GM21367 (cell line): Measurements from ENCODE around the gene AP2A1.
"Not testable (repeated sequence)": the region's sequence is repeated elsewhere in the genome, so short reads cannot be mapped to it uniquely, and the experiment has no call there.

Experiments used
- ATAC-seq: cut with Tn5 transposase; IDR thresholded peaks from one replicate; pipeline ENCODE4 v1.9.1; 2021; ENCODE audit not compliant: unreplicated experiment

Gene AP2A1

GRCh38 chr19:49812452-49812996, 45.7 kb downstream of the AP2A1 start:
- ATAC-seq, result no peak

DNA sequence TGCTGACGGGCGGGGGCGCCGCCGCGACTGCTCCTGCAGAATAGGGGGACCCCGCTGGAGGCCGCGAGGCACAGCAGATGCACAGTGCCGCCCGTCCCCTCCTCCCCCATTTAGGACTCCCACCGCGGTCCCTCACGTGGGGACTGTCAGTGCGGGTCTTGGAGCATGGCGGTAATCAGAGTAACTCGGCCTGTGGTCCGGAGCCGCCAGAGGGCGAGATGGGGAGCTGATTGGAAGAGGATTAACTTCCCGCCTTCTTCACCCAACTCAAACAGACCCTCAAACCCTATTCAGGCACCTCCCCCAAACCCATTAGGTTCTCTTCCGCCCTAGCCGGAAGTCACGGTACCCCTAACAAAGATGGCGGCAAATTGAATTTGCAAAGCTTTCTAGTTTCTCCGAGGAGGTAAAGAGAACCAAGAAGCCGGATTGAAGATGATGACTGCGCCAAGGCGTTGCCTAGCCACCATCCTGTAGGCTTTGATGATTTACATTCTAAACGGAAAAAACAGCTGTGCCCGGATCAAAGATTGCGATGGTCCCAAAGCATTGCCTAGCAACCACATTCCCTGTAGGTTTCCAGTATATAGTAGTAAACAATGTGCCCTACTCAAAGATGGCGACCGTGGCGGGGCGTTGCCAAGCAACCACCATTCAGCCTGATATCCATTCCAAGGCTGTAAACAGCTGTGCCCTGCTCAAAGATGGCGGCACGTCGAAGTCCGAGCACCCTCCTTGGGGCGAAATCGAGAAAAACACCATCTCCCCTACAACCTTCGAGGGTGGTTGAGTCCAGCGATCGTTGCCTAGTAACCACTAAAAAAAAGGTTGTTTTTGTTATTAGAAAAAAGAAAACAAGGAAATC, 46.4 kb downstream of the AP2A1 start, which contains the start of gene FUZ:
FUZ (minus strand) TSS at position 296 of the 865 bp plus-strand sequence; CDS start at position 110, 186 bp downstream.
- peak; percentile 33 for ATAC-seq

- ATAC-seq, result no peak
Measured at GRCh38 chr19:49814010-49814409, 47.2 kb downstream of the AP2A1 start.

- ATAC-seq, result no peak
Measured at GRCh38 chr19:49816590-49816989, 49.8 kb downstream of the AP2A1 start.

GRCh38 chr19:49817964-49818648, 51.3 kb downstream of the AP2A1 start, which contains the start of gene MED25:
Gene MED25 (plus strand): TSS chr19:49818289. CDS start chr19:49818342, 53 bp downstream.
- peak; percentile 58 for ATAC-seq

- no peak for ATAC-seq
Measured at GRCh38 chr19:49818649-49819370, 52.0 kb downstream of the AP2A1 start.

- not testable (repeated sequence) for ATAC-seq
Measured at GRCh38 chr19:49819452-49820115, 52.8 kb downstream of the AP2A1 start.

GRCh38 chr19:49820125-49820524, 53.3 kb downstream of the AP2A1 start:
- no peak for ATAC-seq

DNA sequence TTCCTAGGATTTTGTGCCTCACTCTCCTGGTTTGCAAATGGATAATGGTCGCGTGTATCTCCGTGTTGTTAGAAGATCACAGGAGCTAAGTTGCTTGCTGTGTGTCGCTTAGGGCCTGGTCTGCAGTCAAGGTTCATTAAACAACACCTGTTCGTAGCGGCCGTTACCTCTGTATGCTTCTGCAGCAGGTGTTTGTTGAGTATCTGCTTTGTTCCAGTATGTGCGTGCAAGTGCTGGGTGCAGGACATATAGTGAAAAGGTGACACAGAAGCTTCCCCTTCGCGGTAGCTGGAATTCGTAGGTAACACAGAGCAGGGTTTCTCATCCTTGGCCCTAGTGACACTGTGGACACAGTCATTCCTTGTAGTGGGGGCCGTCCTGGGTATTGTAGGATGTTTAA, 56.7 kb downstream of the AP2A1 start:
- ATAC-seq, result no peak

DNA sequence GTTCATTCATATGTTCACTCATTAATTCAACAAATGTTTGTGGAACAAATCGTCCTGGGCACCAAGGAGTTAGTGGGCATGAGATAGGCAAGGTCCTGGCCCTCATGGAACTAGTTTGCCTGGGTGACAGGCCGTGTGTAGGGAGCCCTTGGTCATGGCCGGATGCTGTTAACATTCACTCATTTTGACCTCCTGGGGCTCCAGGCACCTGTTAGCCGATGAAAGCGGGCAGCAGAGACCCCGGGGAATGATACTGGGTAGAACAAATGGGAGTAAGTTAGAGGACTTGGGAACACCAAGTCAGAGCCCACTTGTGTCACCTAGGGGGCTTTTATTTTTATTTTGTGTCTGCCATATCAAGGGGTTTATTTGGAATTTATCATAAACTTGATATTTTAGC, 57.9 kb downstream of the AP2A1 start:
- no peak for ATAC-seq

DNA sequence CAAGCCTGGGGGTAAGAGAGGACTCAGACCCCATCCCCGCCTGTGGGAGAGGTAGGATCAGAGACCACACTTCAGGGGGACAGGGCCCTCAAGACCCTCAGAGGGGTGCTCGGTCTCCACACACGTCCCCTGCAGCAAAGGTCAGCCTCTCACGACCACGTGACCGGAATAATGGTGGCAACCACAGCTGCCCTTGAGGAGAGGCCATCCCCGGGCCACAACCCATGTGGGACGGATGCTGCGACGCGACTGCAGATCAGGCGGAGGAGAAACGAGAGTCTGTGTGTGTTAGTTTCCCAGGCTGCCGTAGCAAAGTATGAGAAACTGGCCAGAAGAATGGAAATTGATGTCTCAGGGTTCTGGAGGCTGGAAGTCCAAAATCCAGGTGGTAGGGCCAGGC, 60.2 kb downstream of the AP2A1 start:
- ATAC-seq, result no peak

DNA sequence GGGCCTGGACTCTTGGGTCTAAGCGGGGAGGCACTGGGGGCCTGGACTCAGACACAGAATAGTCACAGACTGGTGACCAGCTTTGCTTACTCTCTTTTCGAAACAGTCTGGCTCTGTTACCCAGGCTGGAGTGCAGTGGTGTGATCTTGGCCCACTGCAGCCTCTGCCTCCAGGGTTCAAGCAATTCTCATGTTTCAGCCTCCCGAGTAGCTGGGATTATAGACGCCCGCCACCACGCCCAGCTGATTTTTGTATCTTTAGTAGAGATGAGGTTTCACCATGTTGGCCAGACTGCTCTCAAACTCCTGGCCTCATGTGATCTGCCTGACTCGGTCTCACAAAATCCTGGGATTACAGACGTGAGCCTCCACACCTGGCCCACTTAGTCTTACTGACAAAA, 62.4 kb downstream of the AP2A1 start:
- no peak for ATAC-seq

GRCh38 chr19:49829721-49830120, 62.9 kb downstream of the AP2A1 start:
- no peak for ATAC-seq

DNA sequence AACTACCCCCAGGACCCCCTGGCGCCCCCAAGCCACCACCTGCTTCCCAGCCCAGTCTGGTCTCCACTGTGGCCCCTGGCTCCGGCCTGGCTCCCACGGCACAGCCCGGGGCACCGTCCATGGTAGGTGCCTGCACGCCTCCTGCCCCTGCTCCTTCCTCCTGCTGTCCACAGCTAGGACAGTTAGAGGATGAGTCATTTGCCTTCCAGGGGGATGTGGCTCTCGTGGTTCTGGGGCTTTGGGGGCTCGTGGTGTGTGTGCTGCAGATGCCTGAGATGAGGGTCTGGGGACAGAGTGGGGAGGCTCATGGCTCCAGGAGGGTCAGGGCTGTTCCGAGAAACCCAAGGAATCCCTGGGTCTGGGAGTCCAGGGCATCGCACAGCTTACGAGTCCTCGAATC, 64.0 kb downstream of the AP2A1 start:
- no peak for ATAC-seq

GRCh38 chr19:49831592-49831991, 64.8 kb downstream of the AP2A1 start:
- ATAC-seq, result no peak

- no peak for ATAC-seq
Measured at GRCh38 chr19:49832556-49832955, 65.8 kb downstream of the AP2A1 start.

- ATAC-seq, result no peak
Measured at GRCh38 chr19:49833599-49833998, 66.8 kb downstream of the AP2A1 start.

DNA sequence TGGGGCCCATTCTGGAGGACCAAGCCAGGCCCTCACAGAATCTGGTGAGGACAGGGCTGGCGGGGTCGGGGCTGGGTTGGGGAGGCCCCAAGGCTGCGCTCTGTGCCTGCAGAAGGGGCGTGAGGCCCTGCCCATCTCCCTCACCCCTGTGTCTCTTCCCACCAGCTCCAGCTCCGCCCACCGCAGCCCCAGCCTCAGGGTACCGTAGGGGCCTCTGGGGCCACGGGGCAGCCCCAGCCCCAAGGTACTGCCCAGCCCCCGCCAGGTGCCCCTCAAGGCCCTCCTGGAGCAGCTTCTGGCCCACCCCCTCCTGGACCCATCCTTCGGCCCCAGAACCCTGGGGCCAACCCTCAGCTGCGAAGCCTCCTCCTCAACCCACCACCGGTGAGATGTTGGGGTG, 68.8 kb downstream of the AP2A1 start:
- no peak for ATAC-seq

- ATAC-seq, result no peak
Measured at GRCh38 chr19:49836176-49837008, 69.6 kb downstream of the AP2A1 start.

DNA sequence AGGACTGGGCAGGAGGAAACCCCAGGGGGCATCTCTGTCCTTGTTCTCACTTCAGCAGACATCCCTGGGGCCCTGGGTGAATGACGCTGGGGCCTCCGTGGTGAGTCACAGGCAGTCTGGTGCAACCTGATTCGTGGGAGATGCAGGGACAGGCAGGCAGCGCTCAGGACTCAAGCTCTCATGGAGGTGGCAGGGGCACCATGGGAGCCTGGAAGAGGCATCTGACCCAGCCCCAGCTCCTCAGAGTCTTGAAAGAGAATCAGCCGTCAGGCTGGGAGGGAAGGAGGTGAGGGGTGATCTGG, 70.2 kb downstream of the AP2A1 start:
- ATAC-seq, result no peak
